B cell (primary cell): ENCODE results near the gene UBAC2.

Experiments
- CTCF ChIP-seq: fragments of 200-600 bp; IDR thresholded peaks from one replicate; pipeline ENCODE4 v1.8.0; 2022; ENCODE audit warnings: antibody characterized with exemption, mild to moderate bottlenecking
- EZH2 ChIP-seq: IDR thresholded peaks from 2 replicates; pipeline ENCODE4 v1.6.1; 2012; ENCODE audit warnings: borderline replicate concordance, low read depth, mild to moderate bottlenecking, moderate library complexity, low read length; ENCODE audit not compliant: insufficient read depth, poor library complexity, severe bottlenecking

- no peak for TF ChIP-seq CTCF
- no peak for TF ChIP-seq EZH2
These were observed 41.8 kb upstream of the UBAC2 start for GRCh38 chr13:99158846-99159245.
